HepG2 (cell line): Measurements from ENCODE around the gene ZBTB44. TPM values are rescaled to one million over a fixed set of nuclear protein-coding genes. Genes with fewer than 3 reads are reported as not detected.
A peak's percentile ranks its signal among the peaks of the same experiment; 100 is the strongest.

Experiments
- FOXO1 ChIP-seq: sonication (generic); formaldehyde crosslinking; IDR thresholded peaks from 2 replicates; pipeline ENCODE4 v1.4.0; 2020; ENCODE audit warnings: missing genetic modification reagents
- GABPB1 ChIP-seq: IDR thresholded peaks from 2 replicates; pipeline ENCODE4 v1.6.1; 2016; ENCODE audit warnings: mild to moderate bottlenecking, missing genetic modification reagents, moderate library complexity, missing compliant biosample characterization
- HDAC2 ChIP-seq: sonication (generic); formaldehyde crosslinking; IDR thresholded peaks from 2 replicates; pipeline ENCODE4 v1.4.0; 2020; ENCODE audit warnings: missing genetic modification reagents
- KDM3A ChIP-seq: IDR thresholded peaks from 2 replicates; pipeline ENCODE4 v1.6.1; 2018; ENCODE audit warnings: low read depth, missing compliant biosample characterization
- KLF13 ChIP-seq: sonication (generic); formaldehyde crosslinking; IDR thresholded peaks from 2 replicates; pipeline ENCODE4 v1.4.0; 2020; ENCODE audit warnings: mild to moderate bottlenecking, missing genetic modification reagents
- PHB2 ChIP-seq: fragments of 450-650 bp; IDR thresholded peaks from 2 replicates; pipeline ENCODE4 v1.6.1; 2018; ENCODE audit not compliant: partially characterized antibody
- RAD21 ChIP-seq: fragments of 450-650 bp; formaldehyde crosslinking; IDR thresholded peaks from 2 replicates; pipeline ENCODE4 v1.5.0; 2020; ENCODE audit warnings: mild to moderate bottlenecking
- ZBTB38 ChIP-seq: sonication (generic); formaldehyde crosslinking; IDR thresholded peaks from 2 replicates; pipeline ENCODE4 v1.5.1; 2020; ENCODE audit warnings: mild to moderate bottlenecking, missing genetic modification reagents
- ZNF230 ChIP-seq: sonication (generic); formaldehyde crosslinking; IDR thresholded peaks from 2 replicates; pipeline ENCODE4 v1.4.0; 2020; ENCODE audit warnings: mild to moderate bottlenecking, missing genetic modification reagents
- ZNF350 ChIP-seq: sonication (generic); formaldehyde crosslinking; IDR thresholded peaks from 2 replicates; pipeline ENCODE4 v1.4.0; 2020; ENCODE audit warnings: mild to moderate bottlenecking, low read depth, missing genetic modification reagents, borderline replicate concordance
- ZNF777 ChIP-seq: sonication (generic); formaldehyde crosslinking; IDR thresholded peaks from 2 replicates; pipeline ENCODE4 v1.4.0; 2020; ENCODE audit warnings: missing genetic modification reagents
- polyA plus RNA-seq, 8 experiments: library from polyadenylated mRNA; depleted of rRNA in 3 of 8; stranded (reverse) in 7 of 8; unstranded in 1 of 8; fragments of >200 nt; fragmentation: Illumina TruSeq in 4 of 8; extraction: Trizol in 4 of 8; gene quantifications; 2 replicates each; pipeline versions ENCODE4 v1.2.1 to v1.2.3, GENCODE V29; 2011 to 2016; ENCODE audit warnings: low read depth in 4 of 8, missing spikeins in 1 of 8, mixed read lengths in 1 of 8; ENCODE audit not compliant: insufficient read depth in 1 of 8
- total RNA-seq, 5 experiments: library from RNA; depleted of rRNA; stranded (reverse); fragments of >200 nt; fragmentation: Illumina TruSeq; extraction: Trizol; gene quantifications; 2 replicates each; pipeline ENCODE4 v1.2.3, GENCODE V29; 2016; ENCODE audit warnings: low read depth in 1 of 5
- TF ChIP-seq, protein P1 (sequence below): sonication (generic); formaldehyde crosslinking; IDR thresholded peaks from 2 replicates; pipeline ENCODE4 v1.4.0; 2020; ENCODE audit warnings: mild to moderate bottlenecking, missing genetic modification reagents
- TF ChIP-seq, protein P2 (sequence below): fragments of 450-650 bp; IDR thresholded peaks from 2 replicates; pipeline ENCODE4 v1.6.1; 2016
- TF ChIP-seq, protein P3 (sequence below): sonication (generic); formaldehyde crosslinking; IDR thresholded peaks from 2 replicates; pipeline ENCODE4 v1.9.0; 2022; ENCODE audit warnings: missing genetic modification reagents, mild to moderate bottlenecking, borderline replicate concordance
- TF ChIP-seq, protein P4 (sequence below): sonication (generic); formaldehyde crosslinking; IDR thresholded peaks from 2 replicates; pipeline ENCODE4 v1.5.0; 2020; ENCODE audit warnings: mild to moderate bottlenecking, missing genetic modification reagents, moderate library complexity

ZBTB44 gene
- total and polyA plus RNA-seq, 2 of the 13 experiments (the other 11 are each of a cell fraction or from before 2014, with no cell fraction given): 22.8 to 23.6 TPM

DNA sequence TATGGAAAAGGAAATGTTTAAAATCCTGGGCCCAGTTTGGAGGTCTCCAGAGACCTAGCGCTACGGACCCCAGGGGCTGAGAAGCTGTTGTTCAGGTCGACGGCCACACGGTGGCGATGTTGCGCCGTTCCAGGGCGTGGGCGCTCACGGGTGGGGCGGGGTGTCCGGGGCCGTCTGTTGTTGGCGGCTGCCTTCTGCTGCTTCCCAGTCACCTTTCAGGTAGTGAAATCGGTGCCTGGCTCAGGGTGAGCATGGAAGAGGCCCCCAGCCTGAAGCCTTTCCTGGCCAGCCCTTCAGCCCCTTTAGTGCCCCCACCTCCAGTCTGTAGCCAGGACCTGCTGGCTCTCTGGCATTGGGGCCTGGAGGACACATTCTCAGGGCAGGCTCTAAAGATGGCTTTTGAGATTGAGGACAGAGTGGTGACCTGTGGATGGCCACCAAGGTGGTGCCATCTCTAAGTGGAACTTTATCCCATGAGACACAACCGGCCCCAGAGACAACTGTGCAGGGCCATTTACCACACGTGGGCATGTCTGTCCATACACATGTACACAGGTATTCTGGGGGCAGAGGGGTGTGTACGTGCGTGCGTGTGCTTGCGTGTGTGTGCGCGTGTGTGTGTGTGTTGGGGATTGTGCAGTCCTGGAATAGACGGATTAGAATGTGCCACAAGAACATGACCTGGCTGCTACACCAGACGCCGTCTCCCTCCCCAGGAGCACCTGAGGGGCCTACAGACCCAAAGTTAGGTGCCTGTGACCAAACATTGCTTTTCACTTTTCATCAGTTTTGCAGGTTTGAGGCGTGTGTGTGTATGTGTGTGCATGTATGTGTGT, 101.4 kb downstream of the ZBTB44 start (continued):
- TF ChIP-seq, protein P1, sequence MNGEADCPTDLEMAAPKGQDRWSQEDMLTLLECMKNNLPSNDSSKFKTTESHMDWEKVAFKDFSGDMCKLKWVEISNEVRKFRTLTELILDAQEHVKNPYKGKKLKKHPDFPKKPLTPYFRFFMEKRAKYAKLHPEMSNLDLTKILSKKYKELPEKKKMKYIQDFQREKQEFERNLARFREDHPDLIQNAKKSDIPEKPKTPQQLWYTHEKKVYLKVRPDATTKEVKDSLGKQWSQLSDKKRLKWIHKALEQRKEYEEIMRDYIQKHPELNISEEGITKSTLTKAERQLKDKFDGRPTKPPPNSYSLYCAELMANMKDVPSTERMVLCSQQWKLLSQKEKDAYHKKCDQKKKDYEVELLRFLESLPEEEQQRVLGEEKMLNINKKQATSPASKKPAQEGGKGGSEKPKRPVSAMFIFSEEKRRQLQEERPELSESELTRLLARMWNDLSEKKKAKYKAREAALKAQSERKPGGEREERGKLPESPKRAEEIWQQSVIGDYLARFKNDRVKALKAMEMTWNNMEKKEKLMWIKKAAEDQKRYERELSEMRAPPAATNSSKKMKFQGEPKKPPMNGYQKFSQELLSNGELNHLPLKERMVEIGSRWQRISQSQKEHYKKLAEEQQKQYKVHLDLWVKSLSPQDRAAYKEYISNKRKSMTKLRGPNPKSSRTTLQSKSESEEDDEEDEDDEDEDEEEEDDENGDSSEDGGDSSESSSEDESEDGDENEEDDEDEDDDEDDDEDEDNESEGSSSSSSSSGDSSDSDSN (CRISPR knock-in tag): peak; percentile 19; the same call in 1 of the 2 replicates
- TF ChIP-seq FOXO1 (0 out of 2 replicates have a peak, but pooled peaks have one; percentile 31), ZBTB38 (CRISPR knock-in tag) (0 out of 2 replicates have a peak, but pooled peaks have one; percentile 29), GABPB1 (CRISPR knock-in tag) (peak; percentile 18; the same call in 1 of the 2 replicates), ZNF777 (peak; percentile 58; the same call in 1 of the 2 replicates), KLF13 (CRISPR knock-in tag) (0 out of 2 replicates have a peak, but pooled peaks have one; percentile 22), KDM3A (CRISPR knock-in tag) (0 out of 2 replicates have a peak, but pooled peaks have one; percentile 37), HDAC2 (CRISPR knock-in tag) (0 out of 2 replicates have a peak, but pooled peaks have one; percentile 11), RAD21 (CRISPR knock-in tag) (peak; percentile 91), PHB2 (no peak), ZNF350 (CRISPR knock-in tag) (no peak), ZNF230 (CRISPR knock-in tag) (0 out of 2 replicates have a peak, but pooled peaks have one; percentile 29)
- TF ChIP-seq, protein P2, sequence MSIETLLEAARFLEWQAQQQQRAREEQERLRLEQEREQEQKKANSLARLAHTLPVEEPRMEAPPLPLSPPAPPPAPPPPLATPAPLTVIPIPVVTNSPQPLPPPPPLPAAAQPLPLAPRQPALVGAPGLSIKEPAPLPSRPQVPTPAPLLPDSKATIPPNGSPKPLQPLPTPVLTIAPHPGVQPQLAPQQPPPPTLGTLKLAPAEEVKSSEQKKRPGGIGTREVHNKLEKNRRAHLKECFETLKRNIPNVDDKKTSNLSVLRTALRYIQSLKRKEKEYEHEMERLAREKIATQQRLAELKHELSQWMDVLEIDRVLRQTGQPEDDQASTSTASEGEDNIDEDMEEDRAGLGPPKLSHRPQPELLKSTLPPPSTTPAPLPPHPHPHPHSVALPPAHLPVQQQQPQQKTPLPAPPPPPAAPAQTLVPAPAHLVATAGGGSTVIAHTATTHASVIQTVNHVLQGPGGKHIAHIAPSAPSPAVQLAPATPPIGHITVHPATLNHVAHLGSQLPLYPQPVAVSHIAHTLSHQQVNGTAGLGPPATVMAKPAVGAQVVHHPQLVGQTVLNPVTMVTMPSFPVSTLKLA: no peak
- TF ChIP-seq, protein P3, sequence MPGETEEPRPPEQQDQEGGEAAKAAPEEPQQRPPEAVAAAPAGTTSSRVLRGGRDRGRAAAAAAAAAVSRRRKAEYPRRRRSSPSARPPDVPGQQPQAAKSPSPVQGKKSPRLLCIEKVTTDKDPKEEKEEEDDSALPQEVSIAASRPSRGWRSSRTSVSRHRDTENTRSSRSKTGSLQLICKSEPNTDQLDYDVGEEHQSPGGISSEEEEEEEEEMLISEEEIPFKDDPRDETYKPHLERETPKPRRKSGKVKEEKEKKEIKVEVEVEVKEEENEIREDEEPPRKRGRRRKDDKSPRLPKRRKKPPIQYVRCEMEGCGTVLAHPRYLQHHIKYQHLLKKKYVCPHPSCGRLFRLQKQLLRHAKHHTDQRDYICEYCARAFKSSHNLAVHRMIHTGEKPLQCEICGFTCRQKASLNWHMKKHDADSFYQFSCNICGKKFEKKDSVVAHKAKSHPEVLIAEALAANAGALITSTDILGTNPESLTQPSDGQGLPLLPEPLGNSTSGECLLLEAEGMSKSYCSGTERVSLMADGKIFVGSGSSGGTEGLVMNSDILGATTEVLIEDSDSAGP (CRISPR knock-in tag): peak; percentile 52; the same call in 1 of the 2 replicates
- TF ChIP-seq, protein P4, sequence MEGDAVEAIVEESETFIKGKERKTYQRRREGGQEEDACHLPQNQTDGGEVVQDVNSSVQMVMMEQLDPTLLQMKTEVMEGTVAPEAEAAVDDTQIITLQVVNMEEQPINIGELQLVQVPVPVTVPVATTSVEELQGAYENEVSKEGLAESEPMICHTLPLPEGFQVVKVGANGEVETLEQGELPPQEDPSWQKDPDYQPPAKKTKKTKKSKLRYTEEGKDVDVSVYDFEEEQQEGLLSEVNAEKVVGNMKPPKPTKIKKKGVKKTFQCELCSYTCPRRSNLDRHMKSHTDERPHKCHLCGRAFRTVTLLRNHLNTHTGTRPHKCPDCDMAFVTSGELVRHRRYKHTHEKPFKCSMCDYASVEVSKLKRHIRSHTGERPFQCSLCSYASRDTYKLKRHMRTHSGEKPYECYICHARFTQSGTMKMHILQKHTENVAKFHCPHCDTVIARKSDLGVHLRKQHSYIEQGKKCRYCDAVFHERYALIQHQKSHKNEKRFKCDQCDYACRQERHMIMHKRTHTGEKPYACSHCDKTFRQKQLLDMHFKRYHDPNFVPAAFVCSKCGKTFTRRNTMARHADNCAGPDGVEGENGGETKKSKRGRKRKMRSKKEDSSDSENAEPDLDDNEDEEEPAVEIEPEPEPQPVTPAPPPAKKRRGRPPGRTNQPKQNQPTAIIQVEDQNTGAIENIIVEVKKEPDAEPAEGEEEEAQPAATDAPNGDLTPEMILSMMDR: peak; percentile 97
